Breast epithelium (tissue), 3 donors: ENCODE measurements around the gene MEDAG.

Experiments used
- CTCF ChIP-seq, 3 donors: fragments of 450-650 bp; IDR thresholded peaks; one replicate each; pipeline ENCODE4 v1.5.1; 2016 to 2017; ENCODE audit warnings: antibody characterized with exemption in 3 of 3, mild to moderate bottlenecking in 3 of 3, moderate library complexity in 3 of 3
- POLR2A ChIP-seq: fragments of 450-650 bp; IDR thresholded peaks from one replicate; pipeline ENCODE4 v1.6.1; 2016; ENCODE audit warnings: antibody characterized with exemption, mild to moderate bottlenecking, moderate library complexity
- POLR2AphosphoS5 ChIP-seq, 3 donors: sonication (generic); formaldehyde crosslinking; IDR thresholded peaks; one replicate each; pipeline ENCODE4 v1.6.1; 2017; ENCODE audit warnings: antibody characterized with exemption in 3 of 3

GRCh38 chr13:30862707-30863106 is 43.4 kb upstream of the MEDAG start:
- TF ChIP-seq POLR2AphosphoS5 (IDR thresholded peaks at IDR 0.05) (no peak), POLR2A (no peak), CTCF (IDR thresholded peaks at IDR 0.05) (no peak)
